Natural killer cell (primary cell): ENCODE measurements around the gene LAMA5. TPM values are rescaled to one million over a fixed set of nuclear protein-coding genes. Genes with fewer than 3 reads are reported as not detected.

Experiments
- ATAC-seq, 3 donors: fragments of 150-1000 bp in 2 of 3; fragments of 200-7000 bp in 1 of 3; cut with Tn5 transposase; 1 replicate in 1 of 3; 2 replicates in 2 of 3; pipeline ENCODE4 v1.10.0; 2021; ENCODE audit warnings: mild to moderate bottlenecking in 2 of 3, moderate library complexity in 2 of 3
- DNase-seq, 2 donors: peaks; one replicate each; pipeline versions ENCODE4 v3.0.0 to v3.0.0-alpha.2; 2013 to 2021; ENCODE audit warnings: mixed read lengths in 1 of 2
- H3K27ac ChIP-seq: one replicate; pipeline ENCODE4 v1.5.1; 2013; ENCODE audit warnings: mild to moderate bottlenecking, low read length
- H3K27me3 ChIP-seq: one replicate; pipeline ENCODE4 v1.6.1; 2013; ENCODE audit warnings: low read length; ENCODE audit not compliant: control insufficient read depth, insufficient read depth
- H3K36me3 ChIP-seq: one replicate; pipeline ENCODE4 v1.6.1; 2013; ENCODE audit warnings: low read length; ENCODE audit not compliant: control insufficient read depth, insufficient read depth
- H3K4me1 ChIP-seq: one replicate; pipeline ENCODE4 v1.6.1; 2013; ENCODE audit warnings: low read length; ENCODE audit not compliant: control insufficient read depth, insufficient read depth
- H3K4me3 ChIP-seq: one replicate; pipeline ENCODE4 v1.5.1; 2013; ENCODE audit warnings: low read length
- H3K9me3 ChIP-seq: one replicate; pipeline ENCODE4 v1.6.1; 2013; ENCODE audit warnings: low read length; ENCODE audit not compliant: control insufficient read depth, insufficient read depth
- H3K27ac Mint-ChIP-seq, 2 donors: one replicate each; pipeline ENCODE4 v1.8.0; 2022; ENCODE audit warnings: mild to moderate bottlenecking in 2 of 2, mixed read lengths in 2 of 2, moderate library complexity in 1 of 2
- H3K27me3 Mint-ChIP-seq, 2 donors: one replicate each; pipeline ENCODE4 v1.8.0; 2022; ENCODE audit warnings: low read depth in 2 of 2, mixed read lengths in 2 of 2
- H3K36me3 Mint-ChIP-seq: one replicate; pipeline ENCODE4 v1.8.0; 2022; ENCODE audit warnings: mixed read lengths
- H3K4me1 Mint-ChIP-seq, 2 donors: one replicate each; pipeline ENCODE4 v1.8.0; 2022; ENCODE audit warnings: mixed read lengths in 2 of 2
- H3K4me3 Mint-ChIP-seq: one replicate; pipeline ENCODE4 v1.8.0; 2022; ENCODE audit warnings: mild to moderate bottlenecking, moderate library complexity, mixed read lengths
- H3K9me3 Mint-ChIP-seq, 2 donors: one replicate each; pipeline ENCODE4 v1.8.0; 2022; ENCODE audit warnings: mixed read lengths in 2 of 2
- CTCF ChIP-seq: fragments of 200-600 bp; IDR thresholded peaks from one replicate; pipeline ENCODE4 v1.8.0; 2022; ENCODE audit warnings: antibody characterized with exemption
- WGBS: methylation state at CpG from one replicate; pipeline ENCODE4 v1.1.7; 2013; ENCODE audit warnings: missing lambda C conversion rate; ENCODE audit not compliant: insufficient coverage; 5-methylcytosine and 5-hydroxymethylcytosine counted together
- intact Hi-C: fragments of 100-400 bp; cut with micrococcal nuclease; formaldehyde crosslinking; loops from one replicate; pipeline ENCODE4 v1.14.2; 2022
- total RNA-seq, 4 donors: library from RNA; stranded (reverse); fragments of 120-200 nt in 1 of 4; gene quantifications; one replicate each; pipeline versions ENCODE4 v1.2.3 to v1.2.4, GENCODE V29; 2013 to 2022

Gene LAMA5
- total RNA-seq, 3 donors from 2014 or later (not counting 1 experiment from before 2014, with no cell fraction given): 1.0 to 4.3 (median 1.4) TPM

GRCh38 chr20:62296724-62297448 lies 70.2 kb downstream of the LAMA5 start:
- Histone ChIP-seq H3K4me1 (peaks cover 26% of the 10 kb centered on the region), H3K27me3 (no peaks in the 10 kb centered on the region), H3K27ac (no peak overlapping the region), H3K9me3 (no peaks in the 10 kb centered on the region), H3K36me3 (peaks cover 32% of the 10 kb centered on the region), H3K4me3 (no peak overlapping the region)
- TF ChIP-seq CTCF: no peak
- peaks cover 24 to 30% of the 10 kb centered on the region in 2 donors for H3K4me1 Mint-ChIP-seq
- no peaks in the 10 kb centered on the region for H3K36me3 Mint-ChIP-seq
- no peak overlapping the region for H3K27ac Mint-ChIP-seq
- ATAC-seq: no peak
- intact Hi-C loops: no loop called here
- no peak for DNase-seq
- WGBS: 93% methylated on average over 30 of the region's 30 CpGs
- no peak overlapping the region for H3K4me3 Mint-ChIP-seq
- no peaks in the 10 kb centered on the region for H3K27me3 Mint-ChIP-seq
- no peaks in the 10 kb centered on the region for H3K9me3 Mint-ChIP-seq

GRCh38 chr20:62294516-62294915 lies 72.6 kb downstream of the LAMA5 start:
- TF ChIP-seq CTCF: no peak
- Mint-ChIP-seq H3K27me3 (no peaks in the 10 kb centered on the region), H3K36me3 (no peaks in the 10 kb centered on the region), H3K9me3 (no peaks in the 10 kb centered on the region), H3K4me1 (peaks cover 27 to 31% of the 10 kb centered on the region in 2 donors), H3K27ac (peak overlapping the region; percentile 88), H3K4me3 (no peak overlapping the region)
- H3K36me3 ChIP-seq: peaks cover 34% of the 10 kb centered on the region
- peak in 2 of 3 donors; percentile 45 to 49 for ATAC-seq
- no peak for DNase-seq
- no peak overlapping the region for H3K4me3 ChIP-seq
- 87% methylated on average over 16 of the region's 17 CpGs for WGBS
- no peaks in the 10 kb centered on the region for H3K27me3 ChIP-seq
- intact Hi-C loops: no loop called here
- no peaks in the 10 kb centered on the region for H3K9me3 ChIP-seq
- peaks cover 29% of the 10 kb centered on the region for H3K4me1 ChIP-seq
- no peak overlapping the region for H3K27ac ChIP-seq

DNA sequence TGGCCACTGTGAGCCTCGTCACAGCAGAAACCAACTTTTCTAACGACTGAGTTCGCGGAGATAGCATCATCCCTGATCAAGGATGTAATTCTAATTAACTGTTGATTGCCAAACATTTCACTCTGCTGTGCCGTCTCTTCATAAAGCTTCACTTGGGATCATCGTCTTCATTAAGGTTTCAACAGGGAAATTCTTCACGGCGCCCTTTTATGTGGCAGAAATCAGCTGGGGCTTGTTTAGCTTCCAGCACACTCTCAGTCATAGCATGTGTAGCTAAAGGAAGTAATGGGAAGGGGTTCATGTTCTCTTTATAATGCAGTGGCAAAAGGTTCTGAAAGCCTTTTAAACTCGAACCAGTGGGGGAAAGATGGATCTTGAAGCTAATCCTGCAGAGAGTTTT lies 73.2 kb downstream of the LAMA5 start:
- H3K27ac ChIP-seq: peak overlapping the region; percentile 56
- DNase-seq (no peak), ATAC-seq (no peak)
- TF ChIP-seq CTCF: no peak
- no peak overlapping the region for H3K4me3 ChIP-seq
- WGBS: 96% methylated on average over 9 of the region's 9 CpGs
- intact Hi-C loops: no loop called here
- H3K9me3 ChIP-seq: no peaks in the 10 kb centered on the region
- Mint-ChIP-seq H3K9me3 (no peaks in the 10 kb centered on the region), H3K27ac (peak overlapping the region; percentile 88), H3K27me3 (no peaks in the 10 kb centered on the region), H3K36me3 (no peaks in the 10 kb centered on the region), H3K4me1 (peaks cover 27 to 32% of the 10 kb centered on the region in 2 donors), H3K4me3 (peak overlapping the region; percentile 42)
- H3K27me3 ChIP-seq: no peaks in the 10 kb centered on the region
- H3K36me3 ChIP-seq: peaks cover 38% of the 10 kb centered on the region
- peaks cover 29% of the 10 kb centered on the region for H3K4me1 ChIP-seq
